SU-DHL-6 (cell line): ENCODE measurements around the gene BTBD1.

Experiments used
- H2AFZ ChIP-seq: fragments of 200-600 bp; sonication (generic); 2 replicates; pipeline ENCODE4 v1.6.1; 2014; ENCODE audit warnings: low read depth, mild to moderate bottlenecking, moderate library complexity, mixed read lengths, antibody characterized with exemption, low read length; ENCODE audit not compliant: severe bottlenecking
- H3F3A ChIP-seq: fragments of 200-600 bp; shearing (Covaris generic); 2 replicates; pipeline ENCODE4 v1.6.0; 2016; ENCODE audit warnings: antibody characterized with exemption, mild to moderate bottlenecking; ENCODE audit not compliant: insufficient read depth
- H3K27ac ChIP-seq: fragments of 200-600 bp; sonication (generic); 2 replicates; pipeline ENCODE4 v1.5.1; 2016; ENCODE audit warnings: low read depth, mild to moderate bottlenecking, low read length, moderate library complexity, mixed read lengths
- H3K27me3 ChIP-seq: fragments of 200-600 bp; sonication (generic), shearing (Covaris generic); 2 replicates; pipeline ENCODE4 v1.6.0; 2014; ENCODE audit warnings: mild to moderate bottlenecking, low read length
- H3K36me3 ChIP-seq: fragments of 200-600 bp; sonication (generic); 2 replicates; pipeline ENCODE4 v1.6.1; 2014; ENCODE audit warnings: mild to moderate bottlenecking, low read length, mixed read lengths
- H3K4me2 ChIP-seq: fragments of 300-600, 200-600 bp; shearing (Covaris generic), sonication (generic); 2 replicates; pipeline ENCODE4 v1.6.0; 2014; ENCODE audit warnings: low read length, low read depth, mild to moderate bottlenecking; ENCODE audit not compliant: poor library complexity, severe bottlenecking
- H3K4me3 ChIP-seq: fragments of 200-600 bp; sonication (generic); 2 replicates; pipeline ENCODE4 v1.5.1; 2014; ENCODE audit warnings: antibody characterized with exemption, low read length, mild to moderate bottlenecking, mixed read lengths; ENCODE audit not compliant: insufficient read depth, poor library complexity, severe bottlenecking
- H3K79me2 ChIP-seq: fragments of 200-600 bp; sonication (generic); 2 replicates; pipeline ENCODE4 v1.6.1; 2014; ENCODE audit warnings: mild to moderate bottlenecking, low read length, moderate library complexity; ENCODE audit not compliant: insufficient read depth
- H3K9ac ChIP-seq: fragments of 200-600 bp; sonication (generic); 2 replicates; pipeline ENCODE4 v1.7.0; 2014; ENCODE audit warnings: mild to moderate bottlenecking, low read length
- H3K9me2 ChIP-seq: fragments of 200-600 bp; sonication (generic); replicated peaks from 2 replicates; pipeline ENCODE4 v1.6.1; 2014; ENCODE audit warnings: low read length; ENCODE audit not compliant: insufficient read depth
- H3K9me3 ChIP-seq: fragments of 200-600 bp; sonication (generic); 2 replicates; pipeline ENCODE4 v1.6.1; 2014; ENCODE audit warnings: low read length, mixed read lengths; ENCODE audit not compliant: insufficient read depth
- H4K20me1 ChIP-seq: fragments of 200-600 bp; sonication (generic); 2 replicates; pipeline ENCODE4 v1.6.1; 2014; ENCODE audit warnings: low read depth, mild to moderate bottlenecking, antibody characterized with exemption, low read length, moderate library complexity, mixed read lengths
- CTCF ChIP-seq: fragments of 200-600 bp; sonication (generic); IDR thresholded peaks from one replicate; pipeline ENCODE4 v1.5.1; 2017; ENCODE audit warnings: antibody characterized with exemption, mild to moderate bottlenecking, low read length, moderate library complexity; ENCODE audit not compliant: insufficient read depth, poor library complexity, severe bottlenecking
- EZH2phosphoT487 ChIP-seq: fragments of 200-600 bp; sonication (generic), shearing (Covaris generic); conservative IDR thresholded peaks from 2 replicates; pipeline ENCODE4 v1.6.1; 2018; ENCODE audit warnings: mild to moderate bottlenecking, antibody characterized with exemption, low read length, moderate library complexity, mixed read lengths

Gene BTBD1

GRCh38 chr15:82979726-82980125 lies 87.3 kb downstream of the BTBD1 start:
- no peaks in the 10 kb centered on the region for H3K9me2 ChIP-seq
- H4K20me1 ChIP-seq: no peaks in the 10 kb centered on the region
- no peak for TF ChIP-seq CTCF
- TF ChIP-seq EZH2phosphoT487: no peak
- H3K9me3 ChIP-seq: no peaks in the 10 kb centered on the region
- no peak overlapping the region for H3K9ac ChIP-seq
- H3K27me3 ChIP-seq: no peaks in the 10 kb centered on the region
- no peak overlapping the region for H3K27ac ChIP-seq
- no peak overlapping the region for H3K4me2 ChIP-seq
- H3K36me3 ChIP-seq: no peaks in the 10 kb centered on the region
- H3K79me2 ChIP-seq: no peaks in the 10 kb centered on the region
- H2AFZ ChIP-seq: no peak overlapping the region
- no peak overlapping the region for H3K4me3 ChIP-seq
- H3F3A ChIP-seq: no peaks in the 10 kb centered on the region

- no peaks in the 10 kb centered on the region for H4K20me1 ChIP-seq
- H2AFZ ChIP-seq: no peak overlapping the region
- no peak overlapping the region for H3K4me2 ChIP-seq
Measured at GRCh38 chr15:82978438-82978837, 88.6 kb downstream of the BTBD1 start.

GRCh38 chr15:82977076-82977475 lies 90.0 kb downstream of the BTBD1 start:
- TF ChIP-seq CTCF (no peak), EZH2phosphoT487 (no peak)
- H3K79me2 ChIP-seq: no peaks in the 10 kb centered on the region
- no peaks in the 10 kb centered on the region for H3K9me2 ChIP-seq
- H3F3A ChIP-seq: no peaks in the 10 kb centered on the region
- H3K9ac ChIP-seq: no peak overlapping the region
- H3K4me3 ChIP-seq: no peak overlapping the region
- no peak overlapping the region for H2AFZ ChIP-seq
- H4K20me1 ChIP-seq: no peaks in the 10 kb centered on the region
- no peaks in the 10 kb centered on the region for H3K9me3 ChIP-seq
- no peaks in the 10 kb centered on the region for H3K27me3 ChIP-seq
- H3K36me3 ChIP-seq: no peaks in the 10 kb centered on the region
- no peak overlapping the region for H3K4me2 ChIP-seq
- H3K27ac ChIP-seq: no peak overlapping the region

More at GRCh38 chr15:82978438-82978837, 88.6 kb downstream of the BTBD1 start:
- TF ChIP-seq CTCF (no peak), EZH2phosphoT487 (no peak)
- H3K27ac ChIP-seq: no peak overlapping the region
- H3K27me3 ChIP-seq: no peaks in the 10 kb centered on the region
- H3K79me2 ChIP-seq: no peaks in the 10 kb centered on the region
- no peak overlapping the region for H3K9ac ChIP-seq
- no peaks in the 10 kb centered on the region for H3F3A ChIP-seq
- H3K36me3 ChIP-seq: no peaks in the 10 kb centered on the region
- no peaks in the 10 kb centered on the region for H3K9me3 ChIP-seq
- H3K9me2 ChIP-seq: no peaks in the 10 kb centered on the region
- no peak overlapping the region for H3K4me3 ChIP-seq
